Measurements from ENCODE around the gene RPS19BP1.
"Not testable (repeated sequence)": the region's sequence is repeated elsewhere in the genome, so short reads cannot be mapped to it uniquely, and the experiment has no call there.

RPS19BP1 gene

GRCh38 chr22:39510529-39511149 is 21.9 kb downstream of the RPS19BP1 start:
- DNase-seq = no peak

GRCh38 chr22:39508393-39508792 is 24.2 kb downstream of the RPS19BP1 start:
- DNase-seq = no peak

GRCh38 chr22:39507021-39507420 is 25.5 kb downstream of the RPS19BP1 start:
- not testable (repeated sequence) for DNase-seq

- no peak for DNase-seq
These were observed 28.5 kb downstream of the RPS19BP1 start for GRCh38 chr22:39504071-39504470.

- no peak for DNase-seq
These were observed 28.9 kb downstream of the RPS19BP1 start for GRCh38 chr22:39503630-39504029.

- no peak for DNase-seq
These were observed 29.6 kb downstream of the RPS19BP1 start for GRCh38 chr22:39502789-39503409.

- DNase-seq = peak; percentile 95
These were observed 30.3 kb downstream of the RPS19BP1 start, which contains the start of gene MIEF1 for GRCh38 chr22:39502109-39502788. TSS of gene MIEF1 (plus strand) at chr22:39502290. CDS start at chr22:39511295, 9,005 bp downstream.

GRCh38 chr22:39501644-39502108 is 30.9 kb downstream of the RPS19BP1 start:
- no peak for DNase-seq

GRCh38 chr22:39500101-39500500 is 32.4 kb downstream of the RPS19BP1 start:
- DNase-seq = no peak

GRCh38 chr22:39498802-39499201 is 33.7 kb downstream of the RPS19BP1 start:
- DNase-seq = no peak

GRCh38 chr22:39498368-39498767 is 34.2 kb downstream of the RPS19BP1 start:
- no peak for DNase-seq

- DNase-seq = no peak
These were observed 35.1 kb downstream of the RPS19BP1 start for GRCh38 chr22:39497429-39497828.

- DNase-seq = peak; percentile 21
These were observed 36.3 kb downstream of the RPS19BP1 start for GRCh38 chr22:39496131-39496838.

GRCh38 chr22:39494471-39495120 is 38.0 kb downstream of the RPS19BP1 start:
- DNase-seq = no peak

- peak; percentile 23 for DNase-seq
These were observed 38.8 kb downstream of the RPS19BP1 start for GRCh38 chr22:39493759-39494158.

GRCh38 chr22:39492186-39492585 is 40.4 kb downstream of the RPS19BP1 start:
- no peak for DNase-seq

- no peak for DNase-seq
These were observed 40.9 kb downstream of the RPS19BP1 start for GRCh38 chr22:39491696-39492095.

GRCh38 chr22:39490966-39491680 is 41.4 kb downstream of the RPS19BP1 start:
- DNase-seq = no peak

- DNase-seq = no peak
These were observed 42.3 kb downstream of the RPS19BP1 start for GRCh38 chr22:39490135-39490798.

GRCh38 chr22:39489094-39490068 is 43.2 kb downstream of the RPS19BP1 start:
- DNase-seq = no peak

Measured in amniotic stem cell (primary cell).